HepG2 (cell line): ENCODE data around the gene NOTUM. TPM values are rescaled to one million over a fixed set of nuclear protein-coding genes. Genes with fewer than 3 reads are reported as not detected.

Source experiments
- ATAC-seq: fragments of 200-7000 bp; cut with Tn5 transposase; 3 replicates; pipeline ENCODE4 v1.9.1; 2020; ENCODE audit warnings: mild to moderate bottlenecking, moderate library complexity
- BruUV-seq: library from RNA; stranded (reverse); fragments of 400-500 nt; replicated peaks from 2 replicates; lab custom pipeline; 2021; lab: Mats Ljungman, UMichigan
- CTCF ChIA-PET: fragments of 300-600 bp; formaldehyde crosslinking; extraction: SDS; loops from one replicate; lab custom pipeline; 2021; ENCODE audit warnings: low total read pairs, inconsistent platforms, low intra/inter-chr PET ratio; lab: Yijun Ruan, JAX
- POLR2A ChIA-PET: fragments of 350-600 bp; sonication (Branson Sonifier 250); formaldehyde crosslinking; loops from one replicate; lab custom pipeline; 2020; ENCODE audit warnings: antibody characterized with exemption, inconsistent platforms; lab: Yijun Ruan, JAX
- DNase-seq: peaks from one replicate; pipeline ENCODE4 v3.0.0-alpha.2; 2015; ENCODE audit warnings: low spot score
- FAIRE-seq: peaks from 3 replicates; lab custom pipeline; 2011; peaks lifted over from hg19 to GRCh38; lab: Jason Lieb, UNC
- H2AFZ ChIP-seq: one replicate; pipeline ENCODE4 v1.6.1; 2011; ENCODE audit warnings: low read length, inconsistent platforms
- H3K27ac ChIP-seq: fragments of 300-600 bp; 3 replicates; pipeline ENCODE4 v1.8.0; 2011; ENCODE audit warnings: mixed run types, mild to moderate bottlenecking, mixed read lengths, low read length, inconsistent platforms; ENCODE audit not compliant: insufficient read depth; ENCODE audit errors: extremely low read length
- H3K27me3 ChIP-seq, 2 experiments: fragments of 200-600 bp in 1 of 2; 2 replicates in 1 of 2; 3 replicates in 1 of 2; pipeline versions ENCODE4 v1.6.0 to v1.8.0; 2011; ENCODE audit warnings: low read length in 2 of 2, mild to moderate bottlenecking in 2 of 2, moderate library complexity in 2 of 2, inconsistent platforms in 1 of 2; ENCODE audit not compliant: insufficient read depth in 2 of 2, control insufficient read depth in 1 of 2
- H3K36me3 ChIP-seq, 2 experiments: fragments of 200-600 bp in 1 of 2; replicated peaks in 1 of 2; 2 replicates in 1 of 2; 3 replicates in 1 of 2; pipeline versions ENCODE4 v1.5.1 to v1.8.0; 2011; ENCODE audit warnings: low read length in 2 of 2, inconsistent platforms in 1 of 2; ENCODE audit not compliant: insufficient read depth in 2 of 2, control insufficient read depth in 1 of 2
- H3K4me1 ChIP-seq: 2 replicates; pipeline ENCODE4 v1.5.1; 2012; ENCODE audit warnings: low read length, inconsistent platforms; ENCODE audit not compliant: insufficient read depth
- H3K4me2 ChIP-seq: 2 replicates; pipeline ENCODE4 v1.6.0; 2011; ENCODE audit warnings: low read depth, low read length, inconsistent platforms
- H3K4me3 ChIP-seq, 3 experiments: fragments of 200-600 bp in 1 of 3; sonication (generic), shearing (Covaris generic) in 1 of 3; replicated peaks in 1 of 3; 2 replicates each; pipeline ENCODE4 v1.5.1; 2011 to 2016; ENCODE audit warnings: low read length in 3 of 3, inconsistent platforms in 2 of 3, low read depth in 2 of 3, mild to moderate bottlenecking in 2 of 3, control low read depth in 1 of 3, mixed read lengths in 1 of 3; ENCODE audit not compliant: insufficient read depth in 1 of 3
- H3K79me2 ChIP-seq: one replicate; pipeline ENCODE4 v1.6.1; 2011; ENCODE audit warnings: low read length, inconsistent platforms; ENCODE audit not compliant: insufficient read depth
- H3K9ac ChIP-seq: 2 replicates; pipeline ENCODE4 v1.6.0; 2011; ENCODE audit warnings: mild to moderate bottlenecking, low read depth, low read length, inconsistent platforms; ENCODE audit not compliant: insufficient read depth
- H3K9me3 ChIP-seq: 2 replicates; pipeline ENCODE4 v1.5.1; 2012; ENCODE audit warnings: mild to moderate bottlenecking, low read length
- H4K20me1 ChIP-seq: 2 replicates; pipeline ENCODE4 v1.6.0; 2011; ENCODE audit warnings: inconsistent platforms, mild to moderate bottlenecking, low read length, moderate library complexity; ENCODE audit not compliant: insufficient read depth
- DZIP1 ChIP-seq: sonication (generic); formaldehyde crosslinking; IDR thresholded peaks from 2 replicates; pipeline ENCODE4 v1.5.0; 2020; ENCODE audit warnings: mild to moderate bottlenecking, missing genetic modification reagents
- SSRP1 ChIP-seq: IDR thresholded peaks from 2 replicates; pipeline ENCODE4 v1.6.1; 2016; ENCODE audit warnings: control low read depth
- ZBTB33 ChIP-seq: sonication (generic); formaldehyde crosslinking; IDR thresholded peaks from 2 replicates; pipeline ENCODE4 v1.4.0; 2020; ENCODE audit warnings: missing genetic modification reagents
- WGBS: methylation state at CpG from one replicate; pipeline ENCODE4 v1.1.6; 2017; ENCODE audit warnings: low lambda C conversion rate; 5-methylcytosine and 5-hydroxymethylcytosine counted together
- in situ Hi-C: cut with HindIII; loops from 2 replicates; pipeline ENCODE4 v1.10.0; 2017; ENCODE audit warnings: low pct_unique_long_range_greater_than_20kb; ENCODE audit not compliant: extremely low pct_ligation_motif_present
- intact Hi-C: fragments of 100-400 bp; cut with micrococcal nuclease; formaldehyde crosslinking; loops from one replicate; pipeline ENCODE4 v1.10.0; 2022; ENCODE audit not compliant: unreplicated experiment
- polyA plus RNA-seq, 8 experiments: library from polyadenylated mRNA; depleted of rRNA in 3 of 8; stranded (reverse) in 7 of 8; unstranded in 1 of 8; fragments of >200 nt; fragmentation: Illumina TruSeq in 4 of 8; extraction: Trizol in 4 of 8; gene quantifications; 2 replicates each; pipeline versions ENCODE4 v1.2.1 to v1.2.3, GENCODE V29; 2011 to 2016; ENCODE audit warnings: low read depth in 4 of 8, missing spikeins in 1 of 8, mixed read lengths in 1 of 8; ENCODE audit not compliant: insufficient read depth in 1 of 8
- total RNA-seq, 5 experiments: library from RNA; depleted of rRNA; stranded (reverse); fragments of >200 nt; fragmentation: Illumina TruSeq; extraction: Trizol; gene quantifications; 2 replicates each; pipeline ENCODE4 v1.2.3, GENCODE V29; 2016; ENCODE audit warnings: low read depth in 1 of 5
- TF ChIP-seq, protein P1 (sequence below): sonication (generic); formaldehyde crosslinking; IDR thresholded peaks from 2 replicates; pipeline ENCODE4 v1.5.1; 2020; ENCODE audit warnings: mild to moderate bottlenecking, missing genetic modification reagents, moderate library complexity

Gene NOTUM
- total and polyA plus RNA-seq, 2 of the 13 experiments (the other 11 are each of a cell fraction or from before 2014, with no cell fraction given): 150 to 160 TPM

- no peak within 1 kb of the TSS for H3K4me2 ChIP-seq
- no TSS peak for BruUV-seq
Measured at GRCh38 chr17:81947189-81947588, 13.8 kb downstream of the NOTUM start, which contains the start of gene MYADML2. MYADML2 (minus strand) TSS chr17:81947233; CDS start chr17:81941741, 5,492 bp downstream.

More at GRCh38 chr17:81947189-81947588, 13.8 kb downstream of the NOTUM start, which contains the start of gene MYADML2:
- Histone ChIP-seq H3K79me2 (no peaks in the 10 kb centered on the region), H3K9ac (no peak within 1 kb of the TSS), H3K4me3 (no peak within 1 kb of the TSS), H3K4me1 (peaks cover 41% of the 10 kb centered on the region), H3K9me3 (no peaks in the 10 kb centered on the region), H3K27me3 (0 out of 5 replicates have a peak, but pooled peaks cover 0 to 3% of the 10 kb centered on the region in 2 experiments), H4K20me1 (no peaks in the 10 kb centered on the region), H2AFZ (no peak within 1 kb of the TSS), H3K27ac (no peak within 1 kb of the TSS), H3K36me3 (no peaks in the 10 kb centered on the region)
- ATAC-seq (no peak), DNase-seq (no peak), FAIRE-seq (no peak)
- ChIA-PET POLR2A (interaction anchor here (1.1 to 1.4 kb wide), 3 partner anchors 9 to 75 kb away, joined by 3 to 4 read pairs (median 4); partner anchors contain the start of gene CENPX), CTCF (no interaction called here)
- peak; percentile 53; the same call in 1 of the 2 replicates for TF ChIP-seq ZBTB33 (CRISPR knock-in tag)
- TF ChIP-seq, protein P1, sequence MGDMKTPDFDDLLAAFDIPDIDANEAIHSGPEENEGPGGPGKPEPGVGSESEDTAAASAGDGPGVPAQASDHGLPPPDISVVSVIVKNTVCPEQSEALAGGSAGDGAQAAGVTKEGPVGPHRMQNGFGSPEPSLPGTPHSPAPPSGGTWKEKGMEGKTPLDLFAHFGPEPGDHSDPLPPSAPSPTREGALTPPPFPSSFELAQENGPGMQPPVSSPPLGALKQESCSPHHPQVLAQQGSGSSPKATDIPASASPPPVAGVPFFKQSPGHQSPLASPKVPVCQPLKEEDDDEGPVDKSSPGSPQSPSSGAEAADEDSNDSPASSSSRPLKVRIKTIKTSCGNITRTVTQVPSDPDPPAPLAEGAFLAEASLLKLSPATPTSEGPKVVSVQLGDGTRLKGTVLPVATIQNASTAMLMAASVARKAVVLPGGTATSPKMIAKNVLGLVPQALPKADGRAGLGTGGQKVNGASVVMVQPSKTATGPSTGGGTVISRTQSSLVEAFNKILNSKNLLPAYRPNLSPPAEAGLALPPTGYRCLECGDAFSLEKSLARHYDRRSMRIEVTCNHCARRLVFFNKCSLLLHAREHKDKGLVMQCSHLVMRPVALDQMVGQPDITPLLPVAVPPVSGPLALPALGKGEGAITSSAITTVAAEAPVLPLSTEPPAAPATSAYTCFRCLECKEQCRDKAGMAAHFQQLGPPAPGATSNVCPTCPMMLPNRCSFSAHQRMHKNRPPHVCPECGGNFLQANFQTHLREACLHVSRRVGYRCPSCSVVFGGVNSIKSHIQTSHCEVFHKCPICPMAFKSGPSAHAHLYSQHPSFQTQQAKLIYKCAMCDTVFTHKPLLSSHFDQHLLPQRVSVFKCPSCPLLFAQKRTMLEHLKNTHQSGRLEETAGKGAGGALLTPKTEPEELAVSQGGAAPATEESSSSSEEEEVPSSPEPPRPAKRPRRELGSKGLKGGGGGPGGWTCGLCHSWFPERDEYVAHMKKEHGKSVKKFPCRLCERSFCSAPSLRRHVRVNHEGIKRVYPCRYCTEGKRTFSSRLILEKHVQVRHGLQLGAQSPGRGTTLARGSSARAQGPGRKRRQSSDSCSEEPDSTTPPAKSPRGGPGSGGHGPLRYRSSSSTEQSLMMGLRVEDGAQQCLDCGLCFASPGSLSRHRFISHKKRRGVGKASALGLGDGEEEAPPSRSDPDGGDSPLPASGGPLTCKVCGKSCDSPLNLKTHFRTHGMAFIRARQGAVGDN: no peak
- 0 out of 2 replicates have a peak, but pooled peaks have one; percentile 60 for TF ChIP-seq SSRP1 (CRISPR knock-in tag)
- 0 out of 2 replicates have a peak, but pooled peaks have one; percentile 31 for TF ChIP-seq DZIP1 (CRISPR knock-in tag)
- in situ Hi-C loops (no loop called here), intact Hi-C loops (no loop called here)
- WGBS: 71% methylated on average over 12 of the region's 13 CpGs
